Mesendoderm (in vitro differentiated cells): ENCODE data around the gene MBNL2.

Experiments used
- DNase-seq: peaks from one replicate; pipeline ENCODE4 v3.0.0; 2013
- H2AK5ac ChIP-seq: 2 replicates; pipeline ENCODE4 v1.6.1; 2013; ENCODE audit warnings: low read length, inconsistent platforms
- H2BK120ac ChIP-seq: 2 replicates; pipeline ENCODE4 v1.6.1; 2013; ENCODE audit warnings: low read depth, mild to moderate bottlenecking, low read length, moderate library complexity, mixed read lengths
- H2BK15ac ChIP-seq: replicated peaks from 2 replicates; pipeline ENCODE4 v1.6.1; 2013; ENCODE audit warnings: low read depth, mild to moderate bottlenecking, moderate library complexity
- H2BK5ac ChIP-seq: 2 replicates; pipeline ENCODE4 v1.6.1; 2013; ENCODE audit warnings: low read length, inconsistent platforms
- H3K18ac ChIP-seq: 2 replicates; pipeline ENCODE4 v1.6.1; 2013; ENCODE audit warnings: mild to moderate bottlenecking, low read length, mixed read lengths
- H3K23ac ChIP-seq: one replicate; pipeline ENCODE4 v1.6.1; 2013; ENCODE audit warnings: low read length
- H3K27ac ChIP-seq: 2 replicates; pipeline ENCODE4 v1.5.1; 2013; ENCODE audit warnings: low read depth, mild to moderate bottlenecking, inconsistent platforms, low read length, moderate library complexity
- H3K27me3 ChIP-seq: 2 replicates; pipeline ENCODE4 v1.6.1; 2013; ENCODE audit warnings: low read length, control low read depth, mild to moderate bottlenecking, inconsistent platforms; ENCODE audit not compliant: insufficient read depth, poor library complexity
- H3K36me3 ChIP-seq: 2 replicates; pipeline ENCODE4 v1.6.1; 2013; ENCODE audit warnings: low read length, inconsistent platforms; ENCODE audit not compliant: control insufficient read depth, insufficient read depth
- H3K4ac ChIP-seq: one replicate; pipeline ENCODE4 v1.6.1; 2013; ENCODE audit warnings: low read depth, mild to moderate bottlenecking, low read length, moderate library complexity
- H3K4me1 ChIP-seq: 2 replicates; pipeline ENCODE4 v1.6.1; 2013; ENCODE audit warnings: low read depth, low read length, inconsistent platforms; ENCODE audit not compliant: control insufficient read depth
- H3K4me2 ChIP-seq: 2 replicates; pipeline ENCODE4 v1.6.1; 2013; ENCODE audit warnings: low read length
- H3K4me3 ChIP-seq: 2 replicates; pipeline ENCODE4 v1.5.1; 2013; ENCODE audit warnings: mild to moderate bottlenecking, low read length
- H3K56ac ChIP-seq: one replicate; pipeline ENCODE4 v1.6.1; 2013; ENCODE audit warnings: low read length
- H3K79me1 ChIP-seq: 2 replicates; pipeline ENCODE4 v1.6.1; 2013; ENCODE audit warnings: low read length, inconsistent platforms
- H3K79me2 ChIP-seq: 2 replicates; pipeline ENCODE4 v1.6.1; 2013; ENCODE audit warnings: mild to moderate bottlenecking, low read length; ENCODE audit not compliant: control insufficient read depth, insufficient read depth
- H3K9ac ChIP-seq: 2 replicates; pipeline ENCODE4 v1.6.1; 2013; ENCODE audit warnings: low read length, inconsistent platforms
- H4K5ac ChIP-seq: one replicate; pipeline ENCODE4 v1.6.1; 2013; ENCODE audit warnings: low read length
- H4K8ac ChIP-seq: one replicate; pipeline ENCODE4 v1.6.1; 2013; ENCODE audit warnings: low read depth, mild to moderate bottlenecking, control low read depth, low read length, moderate library complexity
- WGBS: extraction: QIAGEN DNeasy Blood & Tissue Kit; methylation state at CpG from one replicate; pipeline ENCODE4 v1.1.7; 2013; ENCODE audit warnings: low lambda C conversion rate, missing lambda C conversion rate; ENCODE audit not compliant: insufficient coverage; ENCODE audit errors: extremely low coverage; 5-methylcytosine and 5-hydroxymethylcytosine counted together

MBNL2 gene

GRCh38 chr13:97266772-97267417, 44.8 kb downstream of the MBNL2 start:
- H3K27ac ChIP-seq: peak overlapping the region; percentile 68
- H3K4me3 ChIP-seq: no peak overlapping the region
- DNase-seq: peak; percentile 71
- H4K8ac ChIP-seq: no peak overlapping the region
- H3K4me2 ChIP-seq: no peak overlapping the region
- no CpG with 5 or more reads among the region's 8 CpGs for WGBS
- H3K4ac ChIP-seq: peak overlapping the region; percentile 75
- H3K4me1 ChIP-seq: peaks cover 7% of the 10 kb centered on the region
- H3K23ac ChIP-seq: no peak overlapping the region
- no peaks in the 10 kb centered on the region for H3K79me2 ChIP-seq
- H3K56ac ChIP-seq: no peak overlapping the region
- no peak overlapping the region for H3K18ac ChIP-seq
- no peak overlapping the region for H2BK5ac ChIP-seq
- no peak overlapping the region for H4K5ac ChIP-seq
- H3K9ac ChIP-seq: no peak overlapping the region
- H3K36me3 ChIP-seq: no peaks in the 10 kb centered on the region
- no peaks in the 10 kb centered on the region for H3K27me3 ChIP-seq
- H3K79me1 ChIP-seq: no peaks in the 10 kb centered on the region
- H2BK120ac ChIP-seq: peak overlapping the region; percentile 17
- H2BK15ac ChIP-seq: no peak overlapping the region
- H2AK5ac ChIP-seq: no peak overlapping the region

GRCh38 chr13:97267418-97268059, 45.4 kb downstream of the MBNL2 start:
- H3K4me3 ChIP-seq: no peak overlapping the region
- no peak overlapping the region for H4K8ac ChIP-seq
- H3K79me2 ChIP-seq: no peaks in the 10 kb centered on the region
- no peak overlapping the region for H2BK5ac ChIP-seq
- H3K27me3 ChIP-seq: no peaks in the 10 kb centered on the region
- H3K4me2 ChIP-seq: no peak overlapping the region
- no peak overlapping the region for H2AK5ac ChIP-seq
- no peaks in the 10 kb centered on the region for H3K36me3 ChIP-seq
- H3K4me1 ChIP-seq: peaks cover 7% of the 10 kb centered on the region
- no peak overlapping the region for H3K23ac ChIP-seq
- H3K9ac ChIP-seq: no peak overlapping the region
- no CpG with 5 or more reads among the region's 11 CpGs for WGBS
- H2BK120ac ChIP-seq: peak overlapping the region; percentile 17
- no peak overlapping the region for H4K5ac ChIP-seq
- peak overlapping the region; percentile 59 for H3K4ac ChIP-seq
- peak overlapping the region; percentile 11 for H3K56ac ChIP-seq
- H3K27ac ChIP-seq: peak overlapping the region; percentile 68
- no peaks in the 10 kb centered on the region for H3K79me1 ChIP-seq
- no peak overlapping the region for H2BK15ac ChIP-seq
- peak overlapping the region; percentile 56 for H3K18ac ChIP-seq
- DNase-seq: peak; percentile 84

- no peak overlapping the region for H3K27ac ChIP-seq
- no peak overlapping the region for H3K9ac ChIP-seq
- no peak overlapping the region for H3K4ac ChIP-seq
- no peak overlapping the region for H4K8ac ChIP-seq
- no peak overlapping the region for H2BK120ac ChIP-seq
- H3K79me2 ChIP-seq: no peaks in the 10 kb centered on the region
- H3K23ac ChIP-seq: no peak overlapping the region
- H3K4me3 ChIP-seq: no peak overlapping the region
- no peaks in the 10 kb centered on the region for H3K27me3 ChIP-seq
- no peak overlapping the region for H3K56ac ChIP-seq
- peaks cover 10% of the 10 kb centered on the region for H3K4me1 ChIP-seq
- no peak overlapping the region for H3K4me2 ChIP-seq
- no peak overlapping the region for H2AK5ac ChIP-seq
- H4K5ac ChIP-seq: no peak overlapping the region
- no CpG with 5 or more reads among the region's 6 CpGs for WGBS
- DNase-seq: peak; percentile 69
- peak overlapping the region; percentile 20 for H3K18ac ChIP-seq
- H3K79me1 ChIP-seq: no peaks in the 10 kb centered on the region
- H2BK5ac ChIP-seq: no peak overlapping the region
- no peak overlapping the region for H2BK15ac ChIP-seq
- H3K36me3 ChIP-seq: no peaks in the 10 kb centered on the region
Measured at GRCh38 chr13:97268772-97269171, 46.6 kb downstream of the MBNL2 start.

- Histone ChIP-seq H3K4me1 (peaks cover 10% of the 10 kb centered on the region), H3K27me3 (no peaks in the 10 kb centered on the region)
- WGBS: no CpG with 5 or more reads among the region's 3 CpGs
Measured at GRCh38 chr13:97269603-97270002, 47.5 kb downstream of the MBNL2 start.

GRCh38 chr13:97272526-97272925, 50.4 kb downstream of the MBNL2 start:
- H3K27me3 ChIP-seq: no peaks in the 10 kb centered on the region
- no peaks in the 10 kb centered on the region for H3K79me1 ChIP-seq
- no peak overlapping the region for H3K4ac ChIP-seq
- H3K4me1 ChIP-seq: peaks cover 7% of the 10 kb centered on the region
- H3K79me2 ChIP-seq: no peaks in the 10 kb centered on the region
- no peak overlapping the region for H3K56ac ChIP-seq
- H4K5ac ChIP-seq: no peak overlapping the region
- no peaks in the 10 kb centered on the region for H3K36me3 ChIP-seq
- H2AK5ac ChIP-seq: no peak overlapping the region
- no peak overlapping the region for H3K18ac ChIP-seq
- no CpG with 5 or more reads among the region's 1 CpG for WGBS
- H4K8ac ChIP-seq: no peak overlapping the region
- DNase-seq: peak; percentile 66
- H3K23ac ChIP-seq: no peak overlapping the region
- H2BK15ac ChIP-seq: no peak overlapping the region
- H2BK120ac ChIP-seq: no peak overlapping the region
- no peak overlapping the region for H3K27ac ChIP-seq
- H2BK5ac ChIP-seq: no peak overlapping the region
- no peak overlapping the region for H3K9ac ChIP-seq
- H3K4me2 ChIP-seq: no peak overlapping the region
- no peak overlapping the region for H3K4me3 ChIP-seq

More at GRCh38 chr13:97269603-97270002, 47.5 kb downstream of the MBNL2 start:
- Histone ChIP-seq H3K9ac (no peak overlapping the region), H3K4me2 (no peak overlapping the region), H3K18ac (peak overlapping the region; percentile 91), H3K79me2 (no peaks in the 10 kb centered on the region), H2BK15ac (no peak overlapping the region), H2AK5ac (peak overlapping the region; percentile 39), H3K56ac (peak overlapping the region; percentile 27), H2BK120ac (no peak overlapping the region), H3K79me1 (no peaks in the 10 kb centered on the region), H3K36me3 (no peaks in the 10 kb centered on the region), H3K23ac (peak overlapping the region; percentile 90), H4K8ac (no peak overlapping the region), H3K4ac (no peak overlapping the region), H3K4me3 (no peak overlapping the region), H3K27ac (no peak overlapping the region), H4K5ac (no peak overlapping the region), H2BK5ac (no peak overlapping the region)
- DNase-seq: no peak
